Activated naive CD4-positive, alpha-beta T cell (primary cell): Measurements from ENCODE around the gene HIPK4.
"Not testable (repeated sequence)": the region's sequence is repeated elsewhere in the genome, so short reads cannot be mapped to it uniquely, and the experiment has no call there.

Experiments used
- DNase-seq, 4 experiments: peaks; one replicate each; lab custom pipeline; 2025; lab: John Stamatoyannopoulos, UW

Gene HIPK4

DNA sequence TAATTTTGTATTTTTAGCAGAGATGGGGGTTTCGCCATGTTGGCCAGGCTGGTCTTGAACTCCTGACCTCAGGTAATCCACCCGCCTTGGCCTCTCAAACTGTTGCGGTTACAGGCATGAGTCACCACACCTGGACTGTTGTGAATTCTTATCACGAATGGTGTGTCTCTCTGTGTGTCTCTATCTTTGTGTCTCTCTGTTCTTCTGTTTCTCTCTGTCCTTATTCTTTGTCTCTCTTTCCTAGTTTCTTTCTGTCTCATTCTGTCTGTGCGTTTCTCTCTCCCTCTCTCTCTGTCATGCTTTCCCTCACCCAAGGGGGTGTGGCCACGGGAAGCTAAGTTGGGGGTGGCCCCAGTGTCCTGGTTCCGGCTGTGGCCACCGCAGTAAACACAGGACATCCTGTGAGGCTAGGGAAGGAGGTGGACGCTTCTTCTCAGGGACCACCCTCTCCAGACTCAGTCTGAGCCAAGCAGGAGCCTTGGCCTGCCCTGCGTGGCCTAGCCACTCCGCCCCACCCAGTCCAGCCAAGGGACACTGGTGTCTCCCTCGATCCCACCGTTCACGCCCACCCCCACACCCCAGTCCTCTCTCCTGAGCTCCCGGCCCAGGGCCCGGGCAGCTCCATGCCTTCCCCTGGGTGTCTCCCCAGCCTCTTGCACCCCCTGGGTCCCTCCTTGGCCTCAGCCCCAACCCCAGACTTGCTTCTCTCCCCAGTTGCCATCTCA, 27.1 kb upstream of the HIPK4 start:
- DNase-seq, result no peak

DNA sequence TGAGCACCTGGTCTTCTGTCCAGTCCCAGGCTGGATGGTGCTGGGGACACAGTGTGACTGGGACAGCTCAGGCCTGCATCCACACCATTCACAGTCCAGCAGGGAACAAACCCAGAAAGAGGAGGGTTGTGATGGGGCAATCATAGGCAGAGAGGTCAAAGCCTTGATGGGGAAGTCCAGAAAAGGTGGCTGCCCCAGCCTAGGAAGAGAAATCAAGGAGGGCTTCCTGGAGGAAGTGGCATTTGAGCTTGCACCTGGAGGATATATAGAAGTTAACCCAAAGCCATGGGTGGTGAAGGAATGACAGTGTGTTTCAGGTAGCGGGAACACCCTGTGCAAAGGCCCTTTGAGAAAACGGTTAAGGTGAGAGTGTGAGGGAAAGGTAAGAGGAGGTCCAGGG, 25.8 kb upstream of the HIPK4 start:
- no peak for DNase-seq

DNA sequence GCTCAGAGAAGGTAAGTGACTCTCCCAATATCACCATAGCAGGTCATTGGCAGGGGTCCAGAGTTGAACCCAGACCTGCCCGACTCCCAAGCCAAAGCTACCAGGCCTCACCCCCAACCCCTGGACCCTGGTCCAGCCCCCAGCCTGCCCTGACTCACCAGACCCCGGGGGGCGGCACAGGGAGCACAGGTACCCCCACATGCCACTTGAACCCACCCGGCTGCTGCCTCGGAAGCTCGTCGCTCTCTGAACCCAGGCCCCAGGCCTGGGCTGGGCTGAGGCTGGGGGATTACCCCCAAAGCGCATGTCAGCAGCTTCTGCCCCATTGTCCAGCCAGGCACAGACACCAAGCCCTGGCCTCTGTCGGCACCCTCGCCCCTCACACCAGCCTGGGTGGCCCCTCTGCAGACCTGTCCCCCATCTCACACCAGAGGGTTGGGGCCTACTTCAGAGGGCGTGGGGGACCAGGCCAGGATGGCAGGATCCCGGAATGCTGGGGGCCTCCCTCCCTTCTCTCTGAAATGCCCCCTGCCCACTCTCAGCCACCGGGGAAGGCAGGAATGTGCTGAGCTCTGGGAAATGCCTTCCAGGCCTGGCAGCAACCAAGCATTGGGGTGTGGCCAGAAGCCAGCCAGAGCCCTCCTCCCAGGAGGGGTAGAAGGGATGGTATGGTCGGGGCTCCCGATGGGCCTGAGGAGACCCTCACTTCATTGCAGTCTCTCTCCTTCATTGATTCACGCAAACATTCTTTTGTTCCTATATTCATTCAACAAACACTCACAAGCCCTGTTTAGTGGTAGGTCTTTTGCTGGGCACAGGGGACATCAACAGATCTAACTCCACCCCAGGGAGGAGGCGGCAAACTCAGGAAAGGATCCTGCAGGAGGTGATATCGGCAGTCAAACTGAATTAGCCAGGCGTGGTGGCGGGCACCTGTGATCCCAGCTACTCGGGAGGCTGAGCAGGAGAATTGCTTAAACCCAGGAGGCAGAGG, 24.9 kb upstream of the HIPK4 start:
- no peak for DNase-seq

DNA sequence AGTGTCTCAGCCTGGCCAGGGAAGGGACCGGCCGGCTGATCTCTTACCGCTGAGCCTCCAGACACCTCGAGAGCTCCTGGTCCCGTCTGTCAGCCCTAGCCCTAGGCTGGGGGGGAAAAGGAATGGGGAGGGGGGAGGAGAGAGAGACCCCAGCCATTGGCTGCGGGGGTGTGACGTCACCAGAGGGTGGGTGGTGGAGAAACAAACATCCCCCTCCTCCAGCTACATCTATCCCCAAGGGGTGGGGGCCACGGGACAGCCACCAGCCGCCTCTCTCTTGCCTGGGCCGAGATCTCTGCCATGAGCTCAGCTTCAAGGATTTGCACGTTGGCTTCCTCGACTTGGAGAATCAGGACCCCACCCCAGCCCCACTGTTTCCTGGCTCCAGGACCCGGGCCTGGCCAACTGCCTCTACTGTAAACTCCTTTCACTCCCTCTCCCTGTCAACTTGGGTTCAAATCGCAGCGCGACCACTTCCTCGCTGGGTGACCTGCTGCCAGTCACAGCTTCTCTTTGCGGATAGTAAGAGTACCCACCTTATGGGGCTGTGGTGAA, 23.4 kb upstream of the HIPK4 start, which contains the start of gene PRX:
Gene PRX, minus strand, starts transcription at position 88 of the 555 bp plus-strand sequence. CDS start 5,446 bp downstream, outside the sequence.
- no peak for DNase-seq

DNA sequence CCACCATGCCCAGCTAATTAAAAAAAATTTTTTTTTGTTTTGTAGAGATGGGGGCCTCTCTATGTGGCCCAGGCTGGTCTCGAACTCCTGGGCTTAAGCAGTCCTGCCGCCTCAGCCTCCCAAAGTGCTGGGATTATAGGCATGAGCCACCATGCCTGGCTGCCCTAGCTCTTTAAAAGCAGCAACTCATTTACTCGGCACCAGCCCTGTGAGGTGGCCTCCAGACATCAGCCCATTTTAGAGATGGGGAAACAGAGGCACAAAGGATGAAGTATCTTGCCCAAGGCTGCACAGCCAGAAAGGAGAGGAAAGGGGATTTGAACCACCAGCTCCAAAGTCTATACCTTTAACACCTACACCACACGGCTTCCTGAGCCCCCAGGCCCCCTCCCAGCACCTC, 22.9 kb upstream of the HIPK4 start:
- DNase-seq, result no peak

DNA sequence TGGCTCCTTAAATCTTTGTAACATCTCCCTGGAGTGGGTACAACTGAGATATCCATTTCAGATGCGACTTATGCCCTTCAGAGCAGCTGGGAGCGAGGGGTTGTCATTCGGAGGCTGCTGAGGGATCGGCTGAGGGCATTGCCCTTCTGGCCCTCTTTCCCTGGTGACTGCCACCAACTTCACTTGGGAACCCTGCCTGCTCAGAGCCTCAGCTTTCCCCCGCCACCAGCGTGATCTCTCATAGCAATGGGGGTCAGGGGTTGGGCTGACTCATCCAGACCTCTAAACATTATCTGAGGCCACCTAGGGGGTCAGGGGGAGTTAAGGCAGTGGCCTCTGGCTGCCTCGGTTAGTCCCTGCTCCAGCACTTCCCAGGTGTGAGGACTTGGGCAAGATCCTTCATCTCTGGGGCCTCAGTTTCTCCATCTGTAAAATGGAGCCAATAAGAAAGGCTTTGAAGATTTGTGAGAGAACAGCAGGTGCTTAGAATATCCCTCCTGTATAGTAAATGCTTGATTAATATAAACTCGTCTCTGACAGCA, 22.0 kb upstream of the HIPK4 start:
- DNase-seq, result no peak

DNA sequence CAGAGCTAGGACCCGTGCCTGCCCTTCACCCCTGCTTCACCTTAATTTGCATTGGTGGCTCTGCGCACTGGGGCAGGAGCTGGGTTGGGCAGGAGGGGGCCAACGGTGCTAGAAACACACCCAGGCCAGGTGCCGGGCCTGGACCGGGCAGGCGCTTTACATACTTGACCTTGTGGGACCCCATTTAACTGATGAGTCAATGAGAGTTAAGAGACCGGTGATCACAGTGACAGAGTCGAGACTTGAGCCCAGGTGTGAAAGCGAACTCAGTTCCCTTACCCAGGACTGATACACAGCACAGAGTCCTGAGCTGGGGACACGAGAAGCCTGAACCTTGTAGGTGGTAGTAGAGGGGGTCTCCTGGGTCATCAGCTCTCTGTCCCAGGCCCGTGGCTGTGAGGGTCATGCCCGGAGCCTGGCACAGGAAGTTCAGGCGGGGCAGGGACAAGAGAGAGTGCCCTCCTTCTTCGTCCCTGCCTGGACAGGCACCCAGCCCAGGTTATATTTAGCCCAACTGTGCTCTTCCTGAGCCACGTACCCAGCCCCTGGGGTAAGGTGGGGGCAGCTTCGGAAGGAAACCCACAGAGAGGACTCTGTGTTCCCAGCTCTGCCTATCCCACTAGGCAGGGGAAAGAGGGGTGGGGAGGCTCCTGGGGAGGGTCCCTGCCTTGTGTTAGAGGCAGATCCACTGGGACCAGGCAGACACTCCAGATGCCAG, 21.3 kb upstream of the HIPK4 start:
- DNase-seq, result no peak

DNA sequence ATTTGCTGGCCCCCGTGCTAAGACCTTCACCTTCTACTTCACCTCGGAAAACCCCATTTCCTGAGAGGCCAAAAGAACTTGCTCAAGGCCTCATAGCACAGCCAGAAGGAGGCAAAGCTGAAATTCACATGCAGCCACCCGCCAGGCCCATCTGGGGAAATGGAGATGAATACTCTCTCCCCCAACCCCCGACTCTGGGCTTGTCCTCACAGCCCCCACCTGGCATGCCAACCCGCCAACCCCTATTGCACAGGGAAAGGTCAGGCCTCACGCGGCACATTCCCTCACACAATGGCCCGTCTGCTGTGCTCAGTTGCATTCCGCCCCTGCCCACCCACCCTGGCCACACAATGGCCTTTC, 20.0 kb upstream of the HIPK4 start:
- DNase-seq, result no peak

DNA sequence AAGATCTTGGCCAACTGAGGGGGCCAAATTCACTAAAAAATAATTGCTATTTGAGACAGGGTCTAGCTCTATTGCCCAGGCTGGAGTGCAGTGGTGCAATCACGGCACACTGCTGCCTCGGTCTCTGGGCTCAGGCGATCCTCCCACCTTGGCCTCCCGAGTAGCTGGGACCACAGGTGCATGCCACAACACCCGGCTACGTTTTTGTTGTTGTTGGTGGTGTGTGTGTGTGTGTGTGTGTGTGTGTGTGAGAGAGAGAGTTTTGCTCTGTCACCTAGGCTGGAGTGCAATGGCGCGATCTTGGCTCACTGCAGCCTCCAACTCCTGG, 18.6 kb upstream of the HIPK4 start:
- DNase-seq, result not testable (repeated sequence)

DNA sequence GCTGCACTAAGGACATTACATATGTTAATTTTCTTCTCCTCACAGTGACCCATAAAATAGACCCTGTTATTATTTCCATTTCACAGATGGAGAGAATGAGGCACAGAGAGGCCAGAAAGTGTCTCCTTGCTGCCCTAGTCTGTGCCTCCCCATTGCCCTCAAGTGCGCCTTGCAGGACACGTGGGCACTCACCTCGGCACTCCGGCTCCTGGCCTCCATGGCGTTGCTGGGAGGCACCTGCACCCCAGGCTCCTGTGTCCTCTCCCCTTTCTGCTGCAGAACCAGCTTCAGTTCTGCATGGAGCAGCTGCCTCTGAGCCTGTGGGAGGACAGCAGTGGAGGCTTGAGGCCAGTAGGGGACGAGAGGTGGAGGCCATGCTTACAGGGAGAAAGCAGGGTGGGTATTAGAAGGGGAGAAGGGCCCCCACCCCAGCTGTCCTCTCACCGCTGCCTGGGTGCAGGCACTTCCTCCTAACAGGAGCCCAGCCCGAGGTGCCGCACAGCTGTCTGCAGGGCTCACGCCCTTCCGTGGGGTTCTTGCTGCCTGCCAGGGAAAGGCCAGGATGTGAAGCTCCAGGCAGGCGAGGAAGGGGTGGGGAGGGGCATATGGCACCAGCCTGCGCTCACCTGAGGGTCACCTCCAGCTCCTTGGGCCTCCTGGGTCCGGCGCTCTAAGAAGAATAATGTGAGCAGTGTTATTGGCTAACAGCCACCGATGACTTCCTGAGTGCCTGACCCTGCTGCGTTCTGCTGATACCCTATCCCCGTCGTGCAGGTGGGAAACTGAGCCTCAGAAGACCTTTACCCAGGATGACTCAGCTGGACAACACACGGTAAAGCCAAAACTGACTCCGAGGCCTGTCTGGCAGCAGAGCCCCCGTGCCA, 18.0 kb upstream of the HIPK4 start:
- DNase-seq, result no peak

DNA sequence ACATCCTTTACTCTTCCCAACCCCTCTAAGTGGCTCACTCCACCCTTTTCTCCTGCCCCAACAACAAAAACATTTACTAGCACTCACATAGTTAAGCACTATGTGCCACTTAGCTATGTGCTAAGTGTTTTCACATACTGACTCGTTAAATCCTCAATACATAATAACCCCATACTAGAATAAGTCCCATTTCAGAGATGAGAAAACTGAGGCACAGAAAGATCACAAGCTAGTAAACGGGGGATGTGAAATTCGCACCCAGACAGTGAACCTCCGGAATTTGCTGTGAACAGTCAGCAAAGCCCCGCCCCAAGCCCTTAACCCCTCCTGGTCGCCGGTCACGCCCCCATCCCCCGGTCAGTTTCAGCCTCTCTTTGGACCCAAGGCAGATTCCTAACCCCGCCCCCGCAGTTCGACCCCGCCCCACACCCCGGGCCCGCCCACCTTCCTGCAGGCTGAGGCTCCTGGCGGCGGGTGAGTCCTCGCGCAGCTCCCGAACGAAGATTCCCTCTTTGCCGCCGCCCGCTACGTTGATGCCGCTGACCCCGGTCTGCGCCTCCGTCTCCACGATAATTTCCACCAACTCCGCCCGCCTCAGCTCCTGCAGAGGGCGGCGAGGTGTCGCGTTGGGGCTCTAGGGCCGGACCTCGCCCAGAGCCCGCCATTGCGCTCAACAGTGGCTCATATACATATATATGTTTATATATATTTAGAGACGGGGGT, 13.4 kb upstream of the HIPK4 start:
- DNase-seq, result peak in 3 of 4 experiments; percentile 32 to 67 (median 54)

DNA sequence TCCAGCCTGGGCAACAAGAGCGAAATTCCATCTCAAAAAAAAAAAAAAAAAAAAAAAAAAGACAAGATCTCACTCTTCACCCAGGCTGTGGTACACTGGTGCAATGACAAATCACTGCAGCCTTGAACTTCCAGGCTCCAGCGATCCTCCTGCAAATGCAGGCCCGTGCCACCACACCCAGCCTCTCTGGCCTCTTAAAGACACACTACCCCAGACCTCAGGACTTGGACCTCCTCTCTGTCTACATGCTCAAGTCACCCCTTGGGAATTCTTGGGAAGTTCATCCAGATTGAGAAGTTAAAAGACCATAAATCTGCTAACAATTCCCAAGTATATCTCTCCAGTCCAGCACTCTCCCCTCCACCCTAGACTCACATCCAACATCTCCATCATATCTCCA, 10.6 kb upstream of the HIPK4 start:
- DNase-seq, result no peak

DNA sequence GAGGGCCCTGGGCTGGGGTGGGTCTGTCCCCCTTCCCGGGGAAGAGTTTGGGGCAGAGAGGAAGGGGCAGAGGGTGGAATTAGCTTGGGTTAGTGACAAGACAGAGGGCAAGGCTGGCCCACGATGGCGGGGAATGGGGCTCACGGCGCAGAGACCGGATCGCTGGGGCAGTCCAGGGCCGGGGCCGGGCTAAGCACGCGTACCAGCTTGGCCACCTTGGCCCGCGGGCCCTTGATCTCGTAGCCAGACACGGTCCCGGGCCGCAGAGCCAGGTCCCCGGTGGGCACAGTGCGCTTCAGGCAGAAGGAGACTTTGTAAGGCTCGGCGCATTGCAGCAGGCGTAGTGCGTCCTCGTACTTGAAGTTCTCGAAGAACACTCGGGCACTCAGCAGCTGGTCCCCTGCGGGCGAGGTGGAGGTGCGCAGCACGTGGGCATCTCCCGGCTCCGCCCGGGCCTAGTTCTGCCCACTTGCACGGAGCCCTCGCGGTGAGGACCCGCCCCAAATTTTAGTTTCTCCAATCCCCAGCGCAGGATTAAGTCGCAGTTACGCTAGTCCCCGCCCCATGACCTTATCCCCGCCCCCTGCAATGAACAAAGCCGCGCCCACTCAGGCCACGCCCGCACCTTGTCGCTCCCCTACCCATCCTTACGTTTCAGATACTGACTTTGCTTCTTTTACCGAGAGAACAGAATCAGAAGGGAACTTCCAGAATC, 8.6 kb upstream of the HIPK4 start:
- peak in 3 of 4 experiments; percentile 9 to 45 (median 36) for DNase-seq

DNA sequence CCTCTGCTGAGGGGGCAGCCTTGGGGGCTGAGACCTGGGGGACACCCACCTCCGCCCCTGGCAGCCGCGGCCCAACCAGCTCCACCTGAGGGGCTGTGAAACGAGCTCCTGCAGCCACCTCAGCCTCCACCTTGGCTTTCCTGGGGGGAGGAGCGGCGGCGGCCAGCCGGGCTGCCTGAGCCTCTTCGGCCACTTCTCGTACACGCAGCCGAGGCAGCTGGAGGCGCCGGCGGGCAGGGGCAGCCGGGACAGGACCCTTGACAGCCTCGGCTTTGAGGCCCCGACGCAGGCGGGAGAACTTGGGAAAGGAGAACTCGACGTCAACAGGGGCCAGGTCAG, 7.6 kb upstream of the HIPK4 start:
- DNase-seq, result no peak

DNA sequence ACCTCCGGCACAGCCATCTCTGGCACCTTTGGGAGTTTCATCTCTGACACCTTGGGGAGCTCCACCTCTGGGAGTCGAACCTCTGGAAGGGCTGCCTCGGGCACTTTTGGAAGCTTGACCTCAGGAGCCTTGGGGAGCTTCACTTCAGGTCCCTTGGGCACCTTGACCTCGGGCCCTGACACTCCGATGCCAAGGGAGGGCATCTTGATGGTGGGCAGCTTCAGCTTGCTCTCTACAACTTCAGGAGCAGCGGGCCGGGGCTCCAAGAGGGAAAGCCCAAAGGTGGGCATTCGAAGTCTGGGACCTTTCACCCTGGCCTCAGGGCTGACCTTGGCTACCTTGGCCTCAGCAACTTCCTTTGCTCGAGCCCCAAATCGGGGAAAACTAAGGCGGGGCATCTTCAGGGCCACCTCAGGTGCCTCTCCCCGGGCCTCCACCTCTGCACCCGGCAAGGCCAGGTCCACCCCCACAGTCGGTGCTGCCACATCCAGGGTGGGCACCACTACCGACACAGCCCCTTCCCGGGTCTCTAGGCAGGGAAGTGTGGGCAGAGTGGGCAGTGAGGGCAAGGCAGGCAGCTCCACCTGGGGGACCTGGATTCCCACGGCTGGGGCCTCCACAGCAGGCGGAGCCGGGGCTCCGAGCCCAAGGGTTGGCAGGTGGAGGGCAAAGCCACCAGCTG, 7.0 kb upstream of the HIPK4 start:
- no peak for DNase-seq

DNA sequence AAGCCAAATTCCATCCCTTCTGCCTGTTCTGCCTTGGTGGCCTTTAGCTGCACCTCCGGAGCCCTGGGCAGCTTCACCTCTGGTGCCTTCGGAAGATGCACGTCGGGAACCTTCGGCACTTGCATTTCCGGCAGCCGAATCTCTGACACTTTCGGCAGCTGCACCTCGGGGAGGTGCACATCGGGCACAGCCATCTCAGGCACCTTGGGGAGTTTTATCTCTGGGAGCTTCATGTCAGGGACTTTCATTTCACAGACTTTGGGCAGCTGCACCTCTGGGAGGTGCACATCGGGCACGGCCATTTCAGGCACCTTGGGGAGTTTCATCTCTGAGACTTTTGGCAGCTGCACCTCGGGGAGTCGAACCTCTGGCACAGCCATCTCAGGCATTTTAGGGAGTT, 6.0 kb upstream of the HIPK4 start:
- DNase-seq, result no peak

DNA sequence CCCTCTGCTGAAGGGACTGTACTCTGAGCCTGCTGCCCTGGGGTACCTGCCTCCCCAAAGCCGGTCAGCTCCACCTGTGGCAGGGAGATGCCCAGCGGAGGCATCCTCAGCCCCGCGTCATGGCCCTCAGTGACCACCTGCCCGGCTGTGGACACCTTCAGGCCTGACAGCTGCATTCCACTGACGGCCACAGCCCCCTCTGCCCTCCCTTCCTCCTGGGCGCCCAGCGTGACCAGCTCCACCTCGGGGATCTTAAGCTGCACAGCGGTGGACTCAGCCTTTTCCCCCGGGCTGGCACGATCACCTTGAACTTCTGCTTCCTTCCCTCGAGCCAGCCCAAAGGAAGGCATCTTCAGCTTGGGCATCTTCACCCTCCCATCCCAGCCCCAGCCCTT, 4.8 kb upstream of the HIPK4 start:
- DNase-seq, result no peak

DNA sequence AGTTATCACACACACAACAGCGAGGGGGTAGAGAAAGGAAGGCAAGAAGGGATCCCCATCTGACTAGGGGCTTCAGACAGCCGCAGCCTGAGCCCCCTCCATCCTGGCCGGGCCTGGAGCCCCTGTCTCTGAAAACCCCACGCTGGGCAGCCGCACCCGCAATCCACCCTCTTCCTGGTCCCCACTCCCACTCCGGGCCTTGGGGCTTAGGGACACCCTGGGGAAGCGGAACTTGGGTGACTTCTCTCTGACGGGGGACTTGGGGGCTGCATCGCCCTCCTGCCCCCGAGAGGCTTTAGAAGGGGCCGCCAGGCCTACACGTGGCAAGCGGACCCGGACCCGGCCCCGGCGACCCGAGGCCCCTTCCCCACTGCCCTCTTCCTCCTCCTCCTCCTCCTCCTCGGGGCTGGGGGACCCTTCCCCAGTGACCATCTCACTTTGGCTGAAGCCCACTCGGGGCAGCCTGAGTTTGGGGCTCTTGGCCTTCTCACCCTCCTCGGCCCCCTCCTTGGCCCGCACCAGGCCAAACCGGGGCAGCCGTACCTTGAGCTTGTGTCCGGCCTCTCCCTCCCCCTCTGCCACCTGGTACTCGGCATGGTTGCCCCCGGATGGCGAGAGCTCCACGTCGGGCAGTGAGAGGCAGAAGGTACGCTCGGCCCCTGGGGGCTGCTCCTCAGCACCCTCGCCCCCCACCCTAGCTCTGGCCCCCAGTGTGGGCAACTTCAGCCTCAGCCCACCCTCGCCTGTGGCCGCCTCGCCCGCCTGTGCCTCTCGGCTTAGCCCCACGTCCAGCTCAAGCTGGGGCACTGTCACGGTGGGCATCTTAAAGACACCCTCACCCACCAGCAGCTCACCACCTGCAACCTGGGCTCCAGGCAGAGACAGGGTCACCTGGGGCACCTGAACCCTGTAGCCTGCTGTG, 4.2 kb upstream of the HIPK4 start:
- no peak for DNase-seq
